HG03521 (cell line): ENCODE measurements around the gene SPAAR.
"Not testable (repeated sequence)": the region's sequence is repeated elsewhere in the genome, so short reads cannot be mapped to it uniquely, and the experiment has no call there.

ENCODE experiments used
- ATAC-seq: cut with Tn5 transposase; IDR thresholded peaks from one replicate; pipeline ENCODE4 v1.9.1; 2021; ENCODE audit warnings: mild to moderate bottlenecking, moderate library complexity; ENCODE audit not compliant: unreplicated experiment

SPAAR gene

GRCh38 chr9:35919212-35920008 is 10.1 kb downstream of the SPAAR start:
- no peak for ATAC-seq

DNA sequence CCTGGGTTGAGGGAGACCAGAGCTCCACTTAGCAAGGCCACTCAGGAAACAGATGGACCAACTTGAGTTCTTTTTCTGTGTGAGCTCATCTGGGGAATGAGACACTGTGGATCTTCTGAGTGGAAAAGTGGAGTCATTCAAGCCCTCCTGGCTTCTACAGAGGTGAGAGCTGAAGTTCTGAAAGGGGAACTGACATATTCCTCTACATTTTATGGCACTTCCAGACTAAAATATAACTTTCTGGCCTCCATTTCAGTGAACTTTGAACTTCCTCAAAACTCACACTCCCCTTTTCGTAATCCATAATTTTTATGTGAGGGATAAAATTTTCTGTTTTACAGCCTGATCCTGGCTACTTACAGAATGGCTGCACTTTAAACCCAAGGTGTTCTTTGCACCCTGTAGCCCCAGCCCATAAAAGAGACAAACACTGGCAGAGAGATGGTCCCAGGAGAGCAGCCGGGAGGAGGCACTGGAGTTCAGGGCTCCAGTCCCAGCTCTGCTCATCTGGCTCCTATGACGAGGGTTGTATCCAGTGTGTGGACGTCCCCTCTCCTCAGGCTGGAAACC is 10.8 kb downstream of the SPAAR start:
- no peak for ATAC-seq

- no peak for ATAC-seq
Observed at GRCh38 chr9:35923598-35923926, 14.3 kb downstream of the SPAAR start.

DNA sequence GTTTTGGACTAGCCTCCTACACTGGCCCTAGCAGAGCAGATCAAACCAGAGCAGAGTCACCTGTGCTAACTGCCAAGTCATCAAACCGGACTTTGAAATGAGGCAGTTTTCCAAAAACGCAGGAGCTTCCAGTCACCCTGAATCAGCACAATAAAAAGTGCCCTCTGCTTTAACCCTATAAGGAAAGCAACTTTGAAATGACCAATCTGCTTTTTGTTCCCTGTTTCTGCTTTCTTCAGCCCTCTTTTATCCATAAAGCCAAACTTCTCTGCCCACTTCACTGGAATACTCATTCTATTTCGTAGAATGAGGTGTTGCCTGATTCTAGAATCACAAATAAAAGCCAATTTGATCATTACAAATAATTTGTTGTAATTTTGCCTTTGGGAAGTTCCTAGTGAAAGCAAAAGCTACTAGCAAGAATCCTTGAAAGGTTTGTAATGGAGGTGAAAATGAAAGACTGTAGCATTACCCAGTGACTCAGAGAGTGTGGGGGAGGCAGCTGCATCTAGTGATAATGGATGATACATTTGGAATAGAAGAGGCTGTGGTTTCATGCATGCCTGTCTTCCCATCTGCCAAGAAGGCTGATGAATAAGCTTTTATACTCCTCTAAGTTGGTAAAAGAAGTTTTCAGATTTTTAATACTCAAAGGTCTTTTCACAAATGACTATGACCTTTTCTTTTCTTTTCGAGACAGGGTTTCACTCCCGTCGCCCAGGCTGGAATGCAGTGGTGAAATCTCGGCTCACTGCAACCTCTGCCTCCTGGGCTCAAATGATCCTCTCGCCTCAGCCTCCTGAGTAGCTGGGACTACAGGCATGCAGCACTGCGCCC is 14.9 kb downstream of the SPAAR start:
- no peak for ATAC-seq

DNA sequence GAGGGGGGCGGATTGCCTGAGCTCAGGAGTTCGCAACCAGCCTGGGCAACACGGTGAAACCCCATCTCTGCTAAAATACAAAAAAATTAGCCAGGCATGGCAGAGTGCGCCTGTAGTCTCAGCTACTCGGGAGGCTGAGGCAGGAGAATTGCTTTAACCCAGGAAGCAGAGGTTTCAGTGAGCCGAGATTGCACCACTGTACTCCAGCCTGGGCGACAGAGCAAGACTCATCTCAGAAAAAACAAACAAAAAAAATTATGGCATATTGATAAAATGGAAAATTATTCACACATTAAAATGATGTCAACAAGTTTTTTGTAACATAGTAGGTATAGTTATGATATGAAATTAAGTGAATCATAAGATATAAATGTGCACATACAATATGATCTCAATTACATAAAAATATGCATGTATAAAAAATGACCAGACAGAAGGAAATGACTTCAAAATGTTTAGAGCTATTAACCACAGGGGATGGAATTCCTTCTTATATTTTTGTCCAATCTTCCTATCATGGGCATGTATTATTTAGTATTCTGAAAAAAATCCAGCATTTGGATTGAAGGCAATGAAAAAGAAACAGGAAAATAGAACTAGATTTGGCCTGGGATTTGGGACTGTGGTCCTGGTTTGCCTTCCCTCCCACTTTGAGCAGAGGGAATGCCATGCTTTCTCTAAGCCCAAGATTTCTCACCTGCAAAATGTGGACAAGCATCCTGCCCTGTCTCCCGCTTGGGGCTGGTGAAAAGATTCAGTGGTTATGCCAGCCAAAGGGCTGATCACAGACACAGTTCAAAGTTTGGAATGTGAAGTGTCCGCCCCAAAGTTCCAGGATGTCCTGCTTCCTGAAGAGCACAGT is 19.5 kb downstream of the SPAAR start:
- no peak for ATAC-seq

GRCh38 chr9:35929453-35929718 is 20.1 kb downstream of the SPAAR start:
- ATAC-seq: no peak

DNA sequence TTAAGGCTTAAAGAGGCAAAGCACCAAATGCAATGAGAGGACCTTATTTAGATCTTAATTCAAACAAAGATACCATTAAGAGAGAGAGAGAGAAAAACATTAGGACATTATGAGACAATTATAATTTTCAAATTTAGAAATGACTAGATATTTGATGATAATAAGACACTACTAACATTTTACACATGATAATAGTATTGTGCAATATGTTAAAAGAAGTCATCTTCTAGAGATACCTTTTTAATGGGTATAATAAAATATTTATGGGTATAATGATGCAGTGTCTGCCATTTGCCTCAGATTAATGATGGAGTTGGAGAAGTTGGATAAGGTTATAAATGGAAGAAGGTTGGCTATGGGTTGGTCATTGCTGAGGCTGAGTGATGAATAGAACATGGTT is 21.2 kb downstream of the SPAAR start:
- no peak for ATAC-seq

- ATAC-seq: no peak
Observed at GRCh38 chr9:35930989-35931388, 21.7 kb downstream of the SPAAR start.

DNA sequence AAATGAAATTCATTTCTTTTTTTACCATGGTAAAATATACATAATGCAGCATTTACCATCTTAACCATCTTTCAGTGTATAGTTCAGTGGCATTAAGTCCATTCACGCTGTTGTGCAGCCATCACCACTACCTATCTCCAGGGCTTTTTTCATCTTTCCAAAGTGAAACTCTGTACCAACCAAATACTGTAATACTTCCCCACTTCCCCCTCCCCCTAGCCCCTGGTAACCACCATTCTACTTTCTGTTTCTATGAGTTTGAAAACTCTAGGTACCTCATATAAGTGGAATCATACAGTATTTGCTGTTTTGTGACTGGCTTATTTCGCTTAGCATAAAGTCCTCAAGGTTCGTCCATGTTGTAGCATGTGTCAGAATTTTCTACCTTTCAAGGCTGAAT is 23.4 kb downstream of the SPAAR start:
- ATAC-seq: no peak

GRCh38 chr9:35933550-35934067 is 24.3 kb downstream of the SPAAR start:
- ATAC-seq: no peak

GRCh38 chr9:35934069-35934468 is 24.8 kb downstream of the SPAAR start:
- ATAC-seq: not testable (repeated sequence)

DNA sequence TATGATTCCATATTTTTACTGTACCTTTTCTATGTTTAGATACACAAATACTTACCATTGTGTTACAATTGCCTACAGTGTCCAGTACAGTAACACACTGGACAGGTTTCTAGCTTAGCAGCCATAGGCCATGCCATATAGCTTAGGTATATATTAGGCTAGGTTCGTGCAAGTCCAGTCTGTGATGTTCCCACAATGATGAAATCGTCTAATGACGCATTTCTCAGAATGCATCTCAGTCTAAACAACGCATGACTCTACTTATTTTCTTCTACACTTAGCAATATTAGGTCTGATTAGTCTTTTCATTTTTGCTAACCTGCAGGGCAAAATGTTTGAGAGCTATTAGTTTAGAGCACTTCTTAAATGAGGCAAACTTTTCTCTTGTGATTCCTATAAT is 26.0 kb downstream of the SPAAR start:
- no peak for ATAC-seq

DNA sequence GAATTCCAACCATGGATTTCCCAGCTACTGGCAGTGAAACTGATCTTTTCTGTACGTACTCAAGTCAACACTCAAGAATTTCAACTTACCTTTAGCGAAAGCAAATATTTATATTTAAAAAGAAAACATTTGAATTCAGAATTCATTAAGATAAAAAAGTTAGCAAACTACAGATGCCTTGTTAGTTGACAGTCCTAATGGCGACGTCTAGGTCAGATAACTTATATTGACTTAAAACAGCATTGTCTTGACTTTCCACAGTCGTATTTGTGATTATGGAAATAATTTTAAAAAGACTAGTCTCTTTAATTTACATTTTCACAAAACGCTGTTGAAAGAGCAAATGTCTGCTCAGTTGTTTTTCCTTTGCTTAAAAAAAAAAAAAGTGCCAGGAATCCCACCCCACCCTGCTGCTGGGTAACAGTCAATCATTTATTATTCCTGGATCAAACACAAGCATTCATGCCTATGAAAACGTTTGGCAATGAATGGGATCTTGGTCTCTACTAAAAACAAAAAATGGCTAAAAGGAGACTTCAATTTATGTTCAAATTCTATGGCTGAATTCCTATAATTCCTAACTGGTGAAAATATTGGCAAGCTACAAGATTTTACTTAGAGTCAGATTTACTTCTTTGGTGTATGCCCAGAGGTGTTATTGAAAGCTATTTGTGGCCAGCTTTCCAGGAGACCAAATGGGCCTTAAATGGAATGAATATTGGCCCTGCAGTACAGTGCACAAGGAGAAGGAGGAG is 26.6 kb downstream of the SPAAR start:
- no peak for ATAC-seq

DNA sequence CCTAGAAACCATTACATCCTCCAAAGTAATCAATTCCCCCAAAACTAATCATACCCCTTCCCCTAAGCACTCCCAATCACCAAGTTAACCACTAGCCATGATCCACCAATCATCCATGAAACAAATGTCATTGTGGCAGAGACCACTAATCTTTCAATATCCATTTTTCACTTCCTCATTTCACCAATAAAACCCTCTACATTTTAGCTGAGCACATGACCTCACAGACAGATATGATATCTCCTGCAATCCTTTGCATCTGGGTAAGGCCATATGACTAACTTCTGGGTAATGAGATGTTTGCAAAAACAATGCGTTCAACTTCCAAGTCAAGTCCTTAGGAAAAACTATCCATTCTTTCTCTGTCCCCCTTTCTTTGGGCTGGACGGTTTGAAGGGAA is 27.9 kb downstream of the SPAAR start:
- ATAC-seq: no peak

GRCh38 chr9:35938474-35939356 is 29.4 kb downstream of the SPAAR start:
- ATAC-seq: no peak

DNA sequence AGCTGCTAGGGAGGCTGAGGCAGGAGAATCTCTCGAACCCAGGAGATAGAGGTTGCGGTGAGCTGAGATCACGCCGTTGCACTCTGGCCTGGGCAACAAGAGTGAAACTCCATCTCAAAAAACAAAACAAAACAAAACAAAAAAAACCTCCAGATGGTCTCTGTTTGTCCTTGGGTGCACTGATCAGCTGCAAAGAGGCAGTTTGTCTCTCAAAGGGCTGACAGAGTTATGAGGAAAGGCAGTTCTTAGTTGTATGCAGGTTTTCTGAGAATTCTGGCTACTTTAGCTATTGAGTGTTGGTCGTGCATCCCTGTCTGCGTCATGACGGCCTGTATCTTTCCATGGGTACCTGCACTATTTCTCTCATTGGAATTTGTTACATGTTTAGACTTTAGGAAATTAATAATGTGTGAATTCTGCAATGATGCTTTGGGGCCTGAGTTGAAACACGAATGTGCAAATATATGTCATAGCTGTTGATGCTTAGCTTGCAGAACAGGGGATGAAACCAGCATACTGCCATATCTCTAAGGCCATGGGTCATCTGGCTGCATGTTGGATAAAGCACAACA is 30.5 kb downstream of the SPAAR start:
- no peak for ATAC-seq

DNA sequence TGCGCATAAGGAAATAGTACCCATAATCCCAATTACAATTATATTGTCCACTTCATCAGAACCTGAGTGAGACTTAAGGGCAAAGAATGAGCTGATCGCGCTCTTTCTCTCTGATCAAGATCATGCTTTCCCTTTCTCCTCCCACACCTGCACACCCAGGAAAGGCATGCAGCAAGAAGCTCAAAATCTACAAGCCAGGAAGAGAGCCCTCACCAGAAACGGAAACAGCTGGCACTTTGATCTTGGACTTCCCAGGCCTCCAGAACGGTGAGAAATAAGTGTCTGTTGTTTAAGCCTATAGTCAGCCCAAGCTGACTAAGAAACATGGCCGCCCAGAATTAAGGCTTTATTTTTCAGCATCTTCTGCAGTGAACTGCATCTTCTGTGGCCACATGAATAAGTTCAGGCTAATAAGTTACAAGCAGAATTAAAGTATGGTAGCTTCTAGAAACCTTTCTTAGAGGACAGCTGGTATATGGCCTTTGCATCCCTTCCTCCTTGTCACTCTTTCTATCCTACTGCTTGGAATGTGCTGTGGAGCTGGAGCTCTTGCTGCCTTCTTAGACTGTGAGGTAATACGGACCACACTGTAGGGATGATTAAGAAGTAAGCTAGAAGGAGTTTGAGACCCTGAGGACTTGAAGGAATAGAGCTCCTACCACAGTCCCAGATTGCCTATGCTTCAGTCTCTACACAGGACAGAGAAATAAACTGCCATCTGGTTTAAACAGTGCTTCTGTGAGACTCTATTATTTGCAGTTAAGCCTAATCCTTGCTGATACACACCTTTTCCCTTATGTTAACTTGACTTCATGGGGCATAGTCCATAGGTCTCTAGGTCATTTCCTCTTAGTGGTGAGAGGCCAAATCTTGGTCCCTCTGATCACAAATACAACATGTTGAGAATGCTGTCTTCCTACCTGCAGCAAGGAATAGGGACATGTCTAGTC is 31.4 kb downstream of the SPAAR start:
- ATAC-seq: no peak

DNA sequence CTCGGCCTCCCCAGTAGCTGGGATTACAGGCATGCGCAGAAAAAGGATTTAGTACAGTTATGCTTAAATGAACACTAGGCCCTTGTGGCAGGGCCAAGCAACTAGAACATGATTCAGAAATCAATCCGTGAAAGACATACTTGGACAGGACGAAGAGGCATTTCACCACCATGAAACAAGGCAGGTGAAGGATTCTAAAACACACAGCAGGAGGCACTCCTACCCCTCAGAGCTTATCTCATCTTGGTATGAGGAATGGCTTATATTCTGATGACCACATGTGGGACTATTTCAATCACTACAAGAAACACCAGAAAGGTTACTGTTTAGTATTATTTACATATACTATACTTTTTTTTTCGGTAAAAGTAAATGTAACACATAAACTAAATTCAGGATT is 33.0 kb downstream of the SPAAR start:
- ATAC-seq: no peak
